Placental epithelial cell (primary cell): ENCODE results near the gene TRMT10B. TPM values are rescaled to one million over a fixed set of nuclear protein-coding genes. Genes with fewer than 3 reads are reported as not detected.

Experiments
- total RNA-seq: library from RNA; depleted of rRNA; stranded (reverse); fragments of >200 nt; gene quantifications from 2 replicates; pipeline ENCODE4 v1.2.3, GENCODE V29; 2012

Gene TRMT10B
- total RNA-seq, result 1.7 and 7.1 TPM in 2 replicates

GRCh38 chr9:37753489-37754190 lies at the start of gene TRMT10B:
TSS of gene TRMT10B (plus strand) at chr9:37753805. CDS start at chr9:37761932, 8,127 bp downstream.

GRCh38 chr9:37784616-37785483 lies 31.2 kb downstream of the TRMT10B start, which contains the start of gene EXOSC3:
TSS of gene EXOSC3 (minus strand) at chr9:37785064. CDS start at chr9:37785044, 20 bp downstream.

GRCh38 chr9:37800631-37801286 lies 47.2 kb downstream of the TRMT10B start, which contains the start of gene DCAF10:
TSS of gene DCAF10 (plus strand) at chr9:37800797. CDS start at chr9:37800867, 70 bp downstream.

Other genes with a start within 250 kb of the TRMT10B start
- gene FBXO10, start 177.4 kb upstream of the TRMT10B start, total RNA-seq, result 7.6 and 8.6 TPM in 2 replicates
- gene TOMM5, start 161.2 kb upstream of the TRMT10B start, total RNA-seq, result 78.7 and 78.9 TPM in 2 replicates
- gene FRMPD1, start 102.9 kb upstream of the TRMT10B start, total RNA-seq, result not detected in 2 replicates
- gene EXOSC3, start 31.3 kb downstream of the TRMT10B start, total RNA-seq, result 11.4 and 75.8 TPM in 2 replicates
- 22.8 and 23.6 TPM in 2 replicates for gene DCAF10, start 47.0 kb downstream of the TRMT10B start, total RNA-seq
- gene SLC25A51, start 150.3 kb downstream of the TRMT10B start, total RNA-seq, result 37.7 and 51.7 TPM in 2 replicates